Astrocyte (in vitro differentiated cells and primary cell): ENCODE measurements around the gene HACE1. TPM values are rescaled to one million over a fixed set of nuclear protein-coding genes. Genes with fewer than 3 reads are reported as not detected.

Source experiments
- DNase-seq: peaks from one replicate; pipeline ENCODE4 v3.0.0-alpha.2; 2010; ENCODE audit warnings: low read depth
- FAIRE-seq: peaks from 2 replicates; lab custom pipeline; 2011; peaks lifted over from hg19 to GRCh38; lab: Jason Lieb, UNC
- H2AFZ ChIP-seq: 2 replicates; pipeline ENCODE4 v1.6.0; 2012; ENCODE audit warnings: low read depth, low read length, inconsistent platforms
- H3K27ac ChIP-seq: 2 replicates; pipeline ENCODE4 v1.5.1; 2011; ENCODE audit warnings: low read depth, low read length, inconsistent platforms
- H3K27me3 ChIP-seq: 2 replicates; pipeline ENCODE4 v1.6.0; 2011; ENCODE audit warnings: low read length, inconsistent platforms; ENCODE audit not compliant: insufficient read depth
- H3K36me3 ChIP-seq: 2 replicates; pipeline ENCODE4 v1.5.1; 2011; ENCODE audit warnings: low read length, inconsistent platforms; ENCODE audit not compliant: insufficient read depth
- H3K4me1 ChIP-seq: 2 replicates; pipeline ENCODE4 v1.5.1; 2011; ENCODE audit warnings: low read length, inconsistent platforms; ENCODE audit not compliant: insufficient read depth
- H3K4me2 ChIP-seq: 2 replicates; pipeline ENCODE4 v1.6.0; 2012; ENCODE audit warnings: low read length, inconsistent platforms
- H3K4me3 ChIP-seq: 2 replicates; pipeline ENCODE4 v1.5.1; 2011; ENCODE audit warnings: low read depth, mild to moderate bottlenecking, low read length, inconsistent platforms; ENCODE audit not compliant: insufficient read depth
- H3K79me2 ChIP-seq: 2 replicates; pipeline ENCODE4 v1.6.0; 2012; ENCODE audit warnings: mild to moderate bottlenecking, low read length, inconsistent platforms; ENCODE audit not compliant: insufficient read depth
- H3K9ac ChIP-seq: 2 replicates; pipeline ENCODE4 v1.6.0; 2012; ENCODE audit warnings: mild to moderate bottlenecking, low read length, inconsistent platforms
- H3K9me3 ChIP-seq: 2 replicates; pipeline ENCODE4 v1.5.1; 2012; ENCODE audit warnings: low read depth, mild to moderate bottlenecking, low read length, inconsistent platforms; ENCODE audit not compliant: insufficient read depth
- H4K20me1 ChIP-seq: 2 replicates; pipeline ENCODE4 v1.6.0; 2012; ENCODE audit warnings: low read length, inconsistent platforms; ENCODE audit not compliant: insufficient read depth
- H3K27ac Mint-ChIP-seq: one replicate; pipeline ENCODE4 v1.8.0; 2021; ENCODE audit warnings: mild to moderate bottlenecking, mixed read lengths; ENCODE audit not compliant: unreplicated experiment
- H3K27me3 Mint-ChIP-seq: one replicate; pipeline ENCODE4 v1.8.0; 2021; ENCODE audit warnings: low read depth, mixed read lengths; ENCODE audit not compliant: unreplicated experiment
- H3K36me3 Mint-ChIP-seq: one replicate; pipeline ENCODE4 v1.8.0; 2021; ENCODE audit warnings: low read depth, mixed read lengths; ENCODE audit not compliant: unreplicated experiment
- H3K4me1 Mint-ChIP-seq: one replicate; pipeline ENCODE4 v1.8.0; 2021; ENCODE audit warnings: low read depth, mixed read lengths; ENCODE audit not compliant: unreplicated experiment
- H3K4me3 Mint-ChIP-seq: one replicate; pipeline ENCODE4 v1.8.0; 2021; ENCODE audit warnings: mild to moderate bottlenecking, moderate library complexity, mixed read lengths; ENCODE audit not compliant: unreplicated experiment
- H3K9me3 Mint-ChIP-seq: one replicate; pipeline ENCODE4 v1.8.0; 2021; ENCODE audit warnings: mild to moderate bottlenecking, mixed read lengths; ENCODE audit not compliant: unreplicated experiment
- CTCF ChIP-seq: IDR thresholded peaks from 2 replicates; pipeline ENCODE4 v1.5.1; 2011; ENCODE audit warnings: low read depth, mild to moderate bottlenecking, inconsistent platforms, low read length, moderate library complexity; ENCODE audit not compliant: insufficient read depth
- EZH2 ChIP-seq: IDR thresholded peaks from 2 replicates; pipeline ENCODE4 v1.6.1; 2012; ENCODE audit warnings: mild to moderate bottlenecking, low read length, inconsistent platforms; ENCODE audit not compliant: insufficient read depth
- total RNA-seq: library from RNA; stranded (reverse); gene quantifications from 2 replicates; pipeline ENCODE4 v1.2.1, GENCODE V29; 2021

HACE1 gene
- total RNA-seq, 1 donor from 2014 or later, result 13.8 TPM

GRCh38 chr6:104705095-104705707 is 154.5 kb downstream of the HACE1 start:
- FAIRE-seq (peak; percentile 81), DNase-seq (peak; percentile 86)
- no peaks in the 10 kb centered on the region for H3K27me3 ChIP-seq
- H3K79me2 ChIP-seq, result no peaks in the 10 kb centered on the region
- H3K36me3 Mint-ChIP-seq, result no peaks in the 10 kb centered on the region
- TF ChIP-seq EZH2, result no peak
- TF ChIP-seq CTCF, result no peak
- H4K20me1 ChIP-seq, result no peaks in the 10 kb centered on the region
- peak overlapping the region; percentile 62 for H3K27ac Mint-ChIP-seq
- no peaks in the 10 kb centered on the region for H3K27me3 Mint-ChIP-seq
- H3K9ac ChIP-seq, result peak overlapping the region; percentile 54
- H3K4me2 ChIP-seq, result peak overlapping the region; percentile 68
- no peaks in the 10 kb centered on the region for H3K36me3 ChIP-seq
- H3K4me1 ChIP-seq, result peaks cover 17% of the 10 kb centered on the region
- H3K4me3 Mint-ChIP-seq, result no peak overlapping the region
- no peak overlapping the region for H2AFZ ChIP-seq
- peaks cover 28% of the 10 kb centered on the region for H3K4me1 Mint-ChIP-seq
- peak overlapping the region; percentile 80 for H3K27ac ChIP-seq
- peaks cover 4% of the 10 kb centered on the region for H3K9me3 ChIP-seq
- no peaks in the 10 kb centered on the region for H3K9me3 Mint-ChIP-seq
- no peak overlapping the region for H3K4me3 ChIP-seq

- FAIRE-seq, result peak; percentile 52
- no peaks in the 10 kb centered on the region for H4K20me1 ChIP-seq
- H3K27ac ChIP-seq, result peak overlapping the region; percentile 80
- no peak overlapping the region for H3K27ac Mint-ChIP-seq
- H3K27me3 ChIP-seq, result no peaks in the 10 kb centered on the region
- DNase-seq, result peak; percentile 10
- H3K4me1 ChIP-seq, result peaks cover 17% of the 10 kb centered on the region
- no peak overlapping the region for H3K4me3 ChIP-seq
- H2AFZ ChIP-seq, result no peak overlapping the region
- no peaks in the 10 kb centered on the region for H3K9me3 Mint-ChIP-seq
- peak overlapping the region; percentile 68 for H3K4me2 ChIP-seq
- no peaks in the 10 kb centered on the region for H3K79me2 ChIP-seq
- no peaks in the 10 kb centered on the region for H3K36me3 ChIP-seq
- peaks cover under 1% of the 10 kb centered on the region for H3K9me3 ChIP-seq
- no peaks in the 10 kb centered on the region for H3K36me3 Mint-ChIP-seq
- no peak for TF ChIP-seq CTCF
- no peak for TF ChIP-seq EZH2
- H3K27me3 Mint-ChIP-seq, result no peaks in the 10 kb centered on the region
- no peak overlapping the region for H3K4me3 Mint-ChIP-seq
- peaks cover 34% of the 10 kb centered on the region for H3K4me1 Mint-ChIP-seq
- peak overlapping the region; percentile 54 for H3K9ac ChIP-seq
Observed at GRCh38 chr6:104704191-104704590, 155.5 kb downstream of the HACE1 start.

- no peaks in the 10 kb centered on the region for H3K79me2 ChIP-seq
- Mint-ChIP-seq H3K27ac (no peak overlapping the region), H3K27me3 (no peaks in the 10 kb centered on the region), H3K36me3 (no peaks in the 10 kb centered on the region), H3K9me3 (no peaks in the 10 kb centered on the region), H3K4me1 (peaks cover 34% of the 10 kb centered on the region), H3K4me3 (no peak overlapping the region)
- no peak for FAIRE-seq
- peaks cover 17% of the 10 kb centered on the region for H3K4me1 ChIP-seq
- H4K20me1 ChIP-seq, result no peaks in the 10 kb centered on the region
- H3K27me3 ChIP-seq, result no peaks in the 10 kb centered on the region
- H3K27ac ChIP-seq, result no peak overlapping the region
- no peak overlapping the region for H2AFZ ChIP-seq
- TF ChIP-seq CTCF (no peak), EZH2 (no peak)
- DNase-seq, result no peak
- no peaks in the 10 kb centered on the region for H3K36me3 ChIP-seq
- H3K4me2 ChIP-seq, result no peak overlapping the region
- no peak overlapping the region for H3K4me3 ChIP-seq
- no peaks in the 10 kb centered on the region for H3K9me3 ChIP-seq
- H3K9ac ChIP-seq, result no peak overlapping the region
Observed at GRCh38 chr6:104702126-104702841, 157.4 kb downstream of the HACE1 start.
